Measurements from ENCODE around the gene GLB1L3.

DNA sequence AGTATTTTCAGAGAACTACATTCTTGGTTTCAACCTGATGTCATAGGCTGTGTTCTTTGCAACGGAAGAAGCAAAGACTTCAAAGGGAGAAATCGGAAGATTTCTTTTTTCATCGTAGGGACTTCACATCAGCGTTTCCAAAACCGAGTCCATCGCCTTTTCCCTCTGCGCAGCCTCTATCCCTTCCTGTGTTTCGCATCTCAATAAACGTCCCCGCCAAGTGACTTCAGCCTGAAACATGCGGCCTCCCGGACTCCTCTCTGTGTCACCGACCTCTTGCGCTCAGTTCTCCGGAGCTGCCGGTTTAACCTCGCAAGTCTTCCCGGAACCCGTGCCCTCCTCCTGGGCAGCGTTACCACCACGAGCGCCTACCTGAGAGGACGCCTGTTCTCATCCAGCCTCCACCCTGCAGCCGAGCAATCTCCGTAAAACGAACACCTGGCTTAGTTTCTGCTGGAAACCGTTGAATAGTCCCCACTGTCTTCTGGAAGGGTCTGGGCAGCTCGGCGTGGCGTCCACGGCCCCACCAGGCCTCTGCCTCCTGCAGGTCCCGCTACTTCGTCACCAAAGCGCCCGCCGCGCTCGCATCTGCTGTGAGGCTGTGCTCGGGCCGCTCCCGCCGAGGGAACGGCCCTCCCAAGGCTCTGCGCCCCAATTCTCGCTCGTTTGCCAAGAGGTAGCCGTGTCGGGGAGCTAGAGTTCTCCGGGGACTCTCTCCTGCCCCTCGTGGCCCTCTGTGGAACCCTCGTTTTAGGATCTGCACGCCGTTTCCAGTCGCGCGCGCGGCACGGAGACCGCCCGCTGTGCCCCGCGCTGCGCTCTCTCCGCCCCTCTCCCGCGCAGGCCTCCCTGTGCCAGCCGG lies at the start of gene GLB1L3:
- TF ChIP-seq EZH2 (IDR thresholded peaks at IDR 0.05) (no peak), EZH2phosphoT487 (IDR thresholded peaks at IDR 0.05) (peak; percentile 90)
- TF ChIP-seq, protein P1, sequence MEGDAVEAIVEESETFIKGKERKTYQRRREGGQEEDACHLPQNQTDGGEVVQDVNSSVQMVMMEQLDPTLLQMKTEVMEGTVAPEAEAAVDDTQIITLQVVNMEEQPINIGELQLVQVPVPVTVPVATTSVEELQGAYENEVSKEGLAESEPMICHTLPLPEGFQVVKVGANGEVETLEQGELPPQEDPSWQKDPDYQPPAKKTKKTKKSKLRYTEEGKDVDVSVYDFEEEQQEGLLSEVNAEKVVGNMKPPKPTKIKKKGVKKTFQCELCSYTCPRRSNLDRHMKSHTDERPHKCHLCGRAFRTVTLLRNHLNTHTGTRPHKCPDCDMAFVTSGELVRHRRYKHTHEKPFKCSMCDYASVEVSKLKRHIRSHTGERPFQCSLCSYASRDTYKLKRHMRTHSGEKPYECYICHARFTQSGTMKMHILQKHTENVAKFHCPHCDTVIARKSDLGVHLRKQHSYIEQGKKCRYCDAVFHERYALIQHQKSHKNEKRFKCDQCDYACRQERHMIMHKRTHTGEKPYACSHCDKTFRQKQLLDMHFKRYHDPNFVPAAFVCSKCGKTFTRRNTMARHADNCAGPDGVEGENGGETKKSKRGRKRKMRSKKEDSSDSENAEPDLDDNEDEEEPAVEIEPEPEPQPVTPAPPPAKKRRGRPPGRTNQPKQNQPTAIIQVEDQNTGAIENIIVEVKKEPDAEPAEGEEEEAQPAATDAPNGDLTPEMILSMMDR (IDR thresholded peaks at IDR 0.05) = peak; percentile 48

Data from neural progenitor cell (in vitro differentiated cells).